Endodermal cell (in vitro differentiated cells): ENCODE results near the gene ZMYM2. TPM values are rescaled to one million over a fixed set of nuclear protein-coding genes. Genes with fewer than 3 reads are reported as not detected.

Experiments used
- DNase-seq: peaks from one replicate; pipeline ENCODE4 v3.0.0-alpha.2; 2017
- H3K27ac ChIP-seq: 2 replicates; pipeline ENCODE4 v1.5.1; 2013; ENCODE audit warnings: mild to moderate bottlenecking, low read depth, low read length, moderate library complexity
- H3K27me3 ChIP-seq: 2 replicates; pipeline ENCODE4 v1.6.1; 2013; ENCODE audit warnings: mild to moderate bottlenecking, low read length, moderate library complexity; ENCODE audit not compliant: insufficient read depth, control insufficient read depth, poor library complexity, severe bottlenecking
- H3K36me3 ChIP-seq: 2 replicates; pipeline ENCODE4 v1.7.0; 2013; ENCODE audit warnings: mild to moderate bottlenecking, low read length, moderate library complexity; ENCODE audit not compliant: control insufficient read depth, insufficient read depth
- H3K4me1 ChIP-seq: one replicate; pipeline ENCODE4 v1.7.0; 2013; ENCODE audit warnings: low read length; ENCODE audit not compliant: control insufficient read depth, insufficient read depth
- H3K4me3 ChIP-seq: 2 replicates; pipeline ENCODE4 v1.5.1; 2013; ENCODE audit warnings: mild to moderate bottlenecking, low read length, moderate library complexity
- H3K9ac ChIP-seq: 2 replicates; pipeline ENCODE4 v1.6.1; 2013; ENCODE audit warnings: mild to moderate bottlenecking, low read length, moderate library complexity; ENCODE audit not compliant: poor library complexity, severe bottlenecking; ENCODE audit errors: extremely low read depth
- H3K9me3 ChIP-seq: 2 replicates; pipeline ENCODE4 v1.6.1; 2013; ENCODE audit warnings: mild to moderate bottlenecking, low read length, moderate library complexity; ENCODE audit not compliant: control insufficient read depth
- H3K27ac Mint-ChIP-seq: 2 replicates; pipeline ENCODE4 v1.8.0; 2020; ENCODE audit warnings: mixed read lengths
- H3K27me3 Mint-ChIP-seq: 2 replicates; pipeline ENCODE4 v1.8.0; 2021; ENCODE audit warnings: mild to moderate bottlenecking, mixed read lengths; ENCODE audit not compliant: insufficient read depth
- H3K36me3 Mint-ChIP-seq: 2 replicates; pipeline ENCODE4 v1.8.0; 2020; ENCODE audit warnings: low read depth, mixed read lengths
- H3K4me1 Mint-ChIP-seq: 2 replicates; pipeline ENCODE4 v1.8.0; 2020; ENCODE audit warnings: mixed read lengths
- H3K4me3 Mint-ChIP-seq: 2 replicates; pipeline ENCODE4 v1.8.0; 2020; ENCODE audit warnings: mild to moderate bottlenecking, moderate library complexity, mixed read lengths
- H3K9me3 Mint-ChIP-seq: 2 replicates; pipeline ENCODE4 v1.8.0; 2020; ENCODE audit warnings: mild to moderate bottlenecking, mixed read lengths
- CTCF ChIP-seq: fragments of 200-600 bp; sonication (generic); conservative IDR thresholded peaks from 2 replicates; pipeline ENCODE4 v1.5.0; 2021; ENCODE audit warnings: antibody characterized with exemption, mild to moderate bottlenecking
- WGBS, 2 experiments: methylation state at CpG; one replicate each; pipeline versions ENCODE4 v1.1.5 to v1.1.7; 2013; ENCODE audit warnings: missing lambda C conversion rate in 2 of 2, mixed read lengths in 1 of 2; ENCODE audit not compliant: insufficient coverage in 1 of 2, insufficient read length in 1 of 2; 5-methylcytosine and 5-hydroxymethylcytosine counted together
- total RNA-seq, 2 donors: library from RNA; stranded (reverse); fragmentation: NEBNext Ultra II Directional in 1 of 2; extraction: Animal tissue kit (Norgen Biotek cat#: 25700) in 1 of 2; gene quantifications; 2 replicates in 1 of 2; 3 replicates in 1 of 2; pipeline ENCODE4 v1.2.1, GENCODE V29; 2021

Gene ZMYM2
- total RNA-seq, 2 donors from 2014 or later = 200 to 207 TPM

GRCh38 chr13:20077086-20077485 is 118.6 kb downstream of the ZMYM2 start:
- no peaks in the 10 kb centered on the region for H3K27me3 ChIP-seq
- Mint-ChIP-seq H3K36me3 (peaks cover 59% of the 10 kb centered on the region), H3K9me3 (no peaks in the 10 kb centered on the region), H3K27me3 (no peaks in the 10 kb centered on the region), H3K4me1 (no peaks in the 10 kb centered on the region), H3K27ac (no peak overlapping the region), H3K4me3 (no peak overlapping the region)
- TF ChIP-seq CTCF = no peak
- DNase-seq = no peak
- H3K4me1 ChIP-seq = no peaks in the 10 kb centered on the region
- no peaks in the 10 kb centered on the region for H3K9me3 ChIP-seq
- no peak overlapping the region for H3K27ac ChIP-seq
- H3K36me3 ChIP-seq = peaks cover 79% of the 10 kb centered on the region
- 100% methylated on average over 1 of the region's 2 CpGs; no CpG with 5 or more reads in 1 of the 2 experiments for WGBS, 2 experiments
- H3K4me3 ChIP-seq = no peak overlapping the region
- no peak overlapping the region for H3K9ac ChIP-seq

GRCh38 chr13:20080377-20081164 is 122.0 kb downstream of the ZMYM2 start:
- H3K27ac Mint-ChIP-seq = peak overlapping the region; percentile 70

GRCh38 chr13:20090349-20090748 is 131.8 kb downstream of the ZMYM2 start:
- H3K4me3 ChIP-seq = no peak overlapping the region
- no peaks in the 10 kb centered on the region for H3K27me3 ChIP-seq
- H3K36me3 Mint-ChIP-seq = peaks cover 16% of the 10 kb centered on the region
- H3K27ac Mint-ChIP-seq = no peak overlapping the region
- no peak overlapping the region for H3K4me3 Mint-ChIP-seq
- H3K9me3 ChIP-seq = no peaks in the 10 kb centered on the region
- peaks cover 46% of the 10 kb centered on the region for H3K36me3 ChIP-seq
- H3K27ac ChIP-seq = no peak overlapping the region
- H3K9me3 Mint-ChIP-seq = no peaks in the 10 kb centered on the region
- no peaks in the 10 kb centered on the region for H3K27me3 Mint-ChIP-seq
- no peak for TF ChIP-seq CTCF
- H3K9ac ChIP-seq = no peak overlapping the region
- DNase-seq = no peak
- WGBS, 2 experiments = no CpG with 5 or more reads among the region's 1 CpG
- H3K4me1 Mint-ChIP-seq = no peaks in the 10 kb centered on the region
- no peaks in the 10 kb centered on the region for H3K4me1 ChIP-seq

More at GRCh38 chr13:20080377-20081164, 122.0 kb downstream of the ZMYM2 start:
- Histone ChIP-seq H3K9me3 (no peaks in the 10 kb centered on the region), H3K4me1 (no peaks in the 10 kb centered on the region), H3K27me3 (no peaks in the 10 kb centered on the region), H3K27ac (no peak overlapping the region), H3K9ac (no peak overlapping the region), H3K4me3 (no peak overlapping the region), H3K36me3 (peaks cover 82% of the 10 kb centered on the region)
- WGBS, 2 experiments = 94% methylated on average over 5 to 7 of the region's 7 CpGs
- DNase-seq = no peak
- Mint-ChIP-seq H3K4me3 (no peak overlapping the region), H3K4me1 (no peaks in the 10 kb centered on the region), H3K9me3 (no peaks in the 10 kb centered on the region), H3K36me3 (peaks cover 64% of the 10 kb centered on the region), H3K27me3 (no peaks in the 10 kb centered on the region)
- no peak for TF ChIP-seq CTCF
